T-helper 2 cell (primary cell): ENCODE results near the gene CHD5.
"Not testable (repeated sequence)": the region's sequence is repeated elsewhere in the genome, so short reads cannot be mapped to it uniquely, and the experiment has no call there.

Experiments
- DNase-seq, 5 experiments: peaks; one replicate each; pipeline versions ENCODE4 v3.0.0 to v3.0.0-alpha.2; 2012 to 2022

CHD5 gene

GRCh38 chr1:6081901-6082300 lies 98.2 kb downstream of the CHD5 start:
- no peak for DNase-seq

- DNase-seq = no peak
These were observed 99.7 kb downstream of the CHD5 start for GRCh38 chr1:6080469-6080868.

- no peak for DNase-seq
These were observed 102.2 kb downstream of the CHD5 start for GRCh38 chr1:6077919-6078318.

- no peak for DNase-seq
These were observed 102.6 kb downstream of the CHD5 start for GRCh38 chr1:6077506-6077905.

- DNase-seq = not testable (repeated sequence)
These were observed 103.1 kb downstream of the CHD5 start for GRCh38 chr1:6077061-6077460.

- no peak for DNase-seq
These were observed 104.4 kb downstream of the CHD5 start for GRCh38 chr1:6075748-6076147.

- DNase-seq = no peak
These were observed 105.8 kb downstream of the CHD5 start for GRCh38 chr1:6074192-6074901.

GRCh38 chr1:6073480-6074053 lies 106.6 kb downstream of the CHD5 start:
- DNase-seq = no peak

GRCh38 chr1:6072774-6073479 lies 107.2 kb downstream of the CHD5 start:
- no peak for DNase-seq

GRCh38 chr1:6071219-6071618 lies 108.9 kb downstream of the CHD5 start:
- no peak for DNase-seq

- DNase-seq = no peak
These were observed 109.6 kb downstream of the CHD5 start for GRCh38 chr1:6070450-6070974.

- DNase-seq = no peak
These were observed 110.5 kb downstream of the CHD5 start for GRCh38 chr1:6069573-6069972.

- no peak for DNase-seq
These were observed 111.2 kb downstream of the CHD5 start for GRCh38 chr1:6068932-6069331.

GRCh38 chr1:6068073-6068472 lies 112.0 kb downstream of the CHD5 start:
- DNase-seq = no peak

GRCh38 chr1:6066680-6067079 lies 113.4 kb downstream of the CHD5 start:
- no peak for DNase-seq

GRCh38 chr1:6065093-6065858 lies 114.8 kb downstream of the CHD5 start:
- DNase-seq = no peak

- not testable (repeated sequence) for DNase-seq
These were observed 116.5 kb downstream of the CHD5 start for GRCh38 chr1:6063532-6064053.

- DNase-seq = no peak
These were observed 117.5 kb downstream of the CHD5 start for GRCh38 chr1:6062670-6063069.

- DNase-seq = no peak
These were observed 120.3 kb downstream of the CHD5 start for GRCh38 chr1:6059866-6060265.

- DNase-seq = no peak
These were observed 122.8 kb downstream of the CHD5 start for GRCh38 chr1:6057170-6057845.

- DNase-seq = no peak
These were observed 123.6 kb downstream of the CHD5 start for GRCh38 chr1:6056572-6056948.

- DNase-seq = no peak
These were observed 125.5 kb downstream of the CHD5 start for GRCh38 chr1:6054596-6054995.
